Measurements from ENCODE around the gene TSPAN18. TPM values are rescaled to one million over a fixed set of nuclear protein-coding genes. Genes with fewer than 3 reads are reported as not detected.

The TSPAN18 gene
- total and polyA plus RNA-seq, 10 of the 15 experiments (the other 5 are each of a cell fraction or from before 2014, with no cell fraction given), result 0.02 to 0.77 (median 0.13) TPM; not detected in 1

DNA sequence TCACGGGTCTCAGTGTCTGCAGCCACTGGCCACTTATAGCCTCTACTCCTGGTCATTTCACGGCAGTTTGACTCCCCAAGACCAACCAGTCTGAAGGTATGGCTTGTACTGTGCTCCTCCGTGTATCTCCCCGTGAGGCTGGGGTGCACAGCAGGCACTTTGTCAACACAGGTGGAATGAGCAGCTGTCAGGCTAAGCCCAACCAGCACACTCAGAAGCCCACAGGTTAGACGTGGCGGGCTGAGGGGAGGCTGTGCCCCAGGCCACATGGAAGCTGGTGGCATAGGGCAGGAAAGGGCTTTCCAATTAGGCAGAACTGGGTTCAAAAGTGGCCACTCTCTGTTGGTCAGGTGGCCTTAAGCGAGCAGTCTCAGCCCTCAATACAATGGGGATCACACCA, 216.9 kb downstream of the TSPAN18 start (continued):
- TF ChIP-seq, protein P1, sequence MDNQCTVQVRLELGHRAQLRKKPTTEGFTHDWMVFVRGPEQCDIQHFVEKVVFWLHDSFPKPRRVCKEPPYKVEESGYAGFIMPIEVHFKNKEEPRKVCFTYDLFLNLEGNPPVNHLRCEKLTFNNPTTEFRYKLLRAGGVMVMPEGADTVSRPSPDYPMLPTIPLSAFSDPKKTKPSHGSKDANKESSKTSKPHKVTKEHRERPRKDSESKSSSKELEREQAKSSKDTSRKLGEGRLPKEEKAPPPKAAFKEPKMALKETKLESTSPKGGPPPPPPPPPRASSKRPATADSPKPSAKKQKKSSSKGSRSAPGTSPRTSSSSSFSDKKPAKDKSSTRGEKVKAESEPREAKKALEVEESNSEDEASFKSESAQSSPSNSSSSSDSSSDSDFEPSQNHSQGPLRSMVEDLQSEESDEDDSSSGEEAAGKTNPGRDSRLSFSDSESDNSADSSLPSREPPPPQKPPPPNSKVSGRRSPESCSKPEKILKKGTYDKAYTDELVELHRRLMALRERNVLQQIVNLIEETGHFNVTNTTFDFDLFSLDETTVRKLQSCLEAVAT (IDR thresholded peaks at IDR 0.05), result no peak
- no peak for TF ChIP-seq TBL1XR1 (IDR thresholded peaks at IDR 0.05; ENCODE audit: low read depth, low read length)

DNA sequence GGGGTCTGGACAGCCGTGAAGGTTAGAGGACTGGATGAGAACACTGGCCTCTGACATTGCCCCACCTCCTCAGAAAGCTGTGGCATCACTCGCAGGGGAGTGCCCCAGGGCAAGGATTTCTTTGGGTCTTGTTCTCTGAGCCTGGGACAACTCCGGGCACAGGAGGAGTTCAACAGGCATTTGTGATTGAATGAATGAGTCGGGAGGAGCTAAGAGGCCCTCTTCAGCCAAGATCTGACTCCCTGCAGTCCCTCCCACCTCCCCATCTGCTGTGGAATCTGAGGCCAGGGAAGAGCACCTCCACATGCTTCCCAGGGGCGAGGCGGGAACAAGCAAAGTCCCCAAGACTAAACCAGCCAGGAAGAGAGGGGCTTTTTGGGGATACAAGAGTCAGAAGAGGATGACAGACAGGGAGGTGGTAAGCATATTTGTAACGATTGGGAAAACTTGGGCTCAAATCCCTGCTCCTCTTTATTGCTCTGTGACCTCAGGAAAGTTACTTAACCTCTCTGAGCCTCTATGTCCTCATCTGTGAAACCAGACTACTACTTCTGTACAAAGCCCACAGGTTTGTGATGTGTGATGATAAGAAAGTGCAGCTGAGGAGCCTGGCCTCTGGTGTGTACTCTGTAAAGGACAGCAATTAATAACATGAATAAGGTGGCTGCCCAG, 217.6 kb downstream of the TSPAN18 start:
- Histone ChIP-seq H3K4me3 (no peak overlapping the region), H3K9me3 (replicated peaks; ENCODE audit: control insufficient read depth, insufficient read depth, low read length) (peaks cover 2% of the 10 kb centered on the region; the same call in 1 of the 3 replicates), H3K4me1 (ENCODE audit: control insufficient read depth, insufficient read depth, low read length) (peaks cover 17% of the 10 kb centered on the region), H2AFZ (ENCODE audit: control insufficient read depth, low read depth, low read length) (no peak overlapping the region), H4K20me1 (ENCODE audit: control insufficient read depth, insufficient read depth) (0 out of 2 replicates have a peak, but pooled peaks cover 2% of the 10 kb centered on the region), H3K27ac (ENCODE audit: control insufficient read depth, insufficient read depth) (no peak overlapping the region), H3K27me3 (replicated peaks in 1 of 2; ENCODE audit: control insufficient read depth in 2 of 2, insufficient read depth in 2 of 2, low read length in 1 of 2) (peaks cover 0 to 3% of the 10 kb centered on the region in 2 experiments; a peak in 2 of 4 replicates), H3K9ac (ENCODE audit: control insufficient read depth, insufficient read depth, low read length) (no peak overlapping the region), H3K36me3 (ENCODE audit: control insufficient read depth in 2 of 2, insufficient read depth in 2 of 2, low read length in 1 of 2) (no peaks in the 10 kb centered on the region), H3K4me2 (ENCODE audit: control insufficient read depth, insufficient read depth) (no peak overlapping the region), H3K79me2 (ENCODE audit: control insufficient read depth, insufficient read depth, low read length) (no peaks in the 10 kb centered on the region)
- WGBS (ENCODE audit: insufficient coverage, insufficient replicate concordance, low lambda C conversion rate, missing lambda C conversion rate), result 52% methylated on average over 7 of the region's 7 CpGs
- DNase-seq (ENCODE audit: low read depth, low spot score), result no peak
- CTCF ChIA-PET, result interaction anchor here (0.9 to 2.2 kb wide), 4 partner anchors 8 to 159 kb away, joined by 4 to 9 read pairs (median 7); no protein-coding TSS in a partner anchor
- no peak for ATAC-seq
- RAD21 ChIA-PET (ENCODE audit: unreplicated experiment), result interaction anchor here (1.0 kb wide), 1 partner anchor 161 kb away, joined by 4 read pairs; no protein-coding TSS in a partner anchor
- POLR2A ChIA-PET, result no interaction called here
- intact Hi-C loops (cut with micrococcal nuclease; ENCODE audit: unreplicated experiment) (no loop called here), in situ Hi-C loops (cut with MboI) (loop anchor here (25.0 kb wide), 1 partner anchor 393 kb away; no protein-coding TSS in a partner anchor)
- BruUV-seq (replicated peaks), result no TSS peak
- SMC1A ChIA-PET (ENCODE audit: uncharacterized antibody, unreplicated experiment), result interaction anchor here (1.2 kb wide), 1 partner anchor 134 kb away, joined by 3 read pairs; no protein-coding TSS in a partner anchor
- no peak for FAIRE-seq
- TF ChIP-seq POU2F2 (IDR thresholded peaks at IDR 0.05; ENCODE audit: borderline replicate concordance, low read depth, low read length) (no peak), RUNX3 (IDR thresholded peaks at IDR 0.05; ENCODE audit: low read length) (no peak), TCF12 (IDR thresholded peaks at IDR 0.05; ENCODE audit: low read depth, low read length) (no peak)
- TF ChIP-seq, protein P2, sequence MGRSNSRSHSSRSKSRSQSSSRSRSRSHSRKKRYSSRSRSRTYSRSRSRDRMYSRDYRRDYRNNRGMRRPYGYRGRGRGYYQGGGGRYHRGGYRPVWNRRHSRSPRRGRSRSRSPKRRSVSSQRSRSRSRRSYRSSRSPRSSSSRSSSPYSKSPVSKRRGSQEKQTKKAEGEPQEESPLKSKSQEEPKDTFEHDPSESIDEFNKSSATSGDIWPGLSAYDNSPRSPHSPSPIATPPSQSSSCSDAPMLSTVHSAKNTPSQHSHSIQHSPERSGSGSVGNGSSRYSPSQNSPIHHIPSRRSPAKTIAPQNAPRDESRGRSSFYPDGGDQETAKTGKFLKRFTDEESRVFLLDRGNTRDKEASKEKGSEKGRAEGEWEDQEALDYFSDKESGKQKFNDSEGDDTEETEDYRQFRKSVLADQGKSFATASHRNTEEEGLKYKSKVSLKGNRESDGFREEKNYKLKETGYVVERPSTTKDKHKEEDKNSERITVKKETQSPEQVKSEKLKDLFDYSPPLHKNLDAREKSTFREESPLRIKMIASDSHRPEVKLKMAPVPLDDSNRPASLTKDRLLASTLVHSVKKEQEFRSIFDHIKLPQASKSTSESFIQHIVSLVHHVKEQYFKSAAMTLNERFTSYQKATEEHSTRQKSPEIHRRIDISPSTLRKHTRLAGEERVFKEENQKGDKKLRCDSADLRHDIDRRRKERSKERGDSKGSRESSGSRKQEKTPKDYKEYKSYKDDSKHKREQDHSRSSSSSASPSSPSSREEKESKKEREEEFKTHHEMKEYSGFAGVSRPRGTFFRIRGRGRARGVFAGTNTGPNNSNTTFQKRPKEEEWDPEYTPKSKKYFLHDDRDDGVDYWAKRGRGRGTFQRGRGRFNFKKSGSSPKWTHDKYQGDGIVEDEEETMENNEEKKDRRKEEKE (IDR thresholded peaks at IDR 0.05), result no peak
